Tibial nerve (tissue), 4 donors: ENCODE results near the gene SMIM38.

Source experiments
- EP300 ChIP-seq, 2 donors: sonication (generic); formaldehyde crosslinking; IDR thresholded peaks; one replicate each; pipeline ENCODE4 v1.6.1; 2017; ENCODE audit warnings: antibody characterized with exemption in 2 of 2, mild to moderate bottlenecking in 1 of 2
- POLR2A ChIP-seq, 2 donors: fragments of 450-650 bp; IDR thresholded peaks; one replicate each; pipeline ENCODE4 v1.6.1; 2017; ENCODE audit warnings: antibody characterized with exemption in 2 of 2, mild to moderate bottlenecking in 2 of 2, moderate library complexity in 2 of 2
- TF ChIP-seq, protein P1 (sequence below), 5 experiments: fragments of 200-600 bp in 3 of 5; fragments of 450-650 bp in 2 of 5; sonication (generic) in 3 of 5; IDR thresholded peaks; one replicate each; pipeline ENCODE4 v1.5.1; 2016 to 2019; ENCODE audit warnings: antibody characterized with exemption in 5 of 5, mild to moderate bottlenecking in 3 of 5, moderate library complexity in 2 of 5

DNA sequence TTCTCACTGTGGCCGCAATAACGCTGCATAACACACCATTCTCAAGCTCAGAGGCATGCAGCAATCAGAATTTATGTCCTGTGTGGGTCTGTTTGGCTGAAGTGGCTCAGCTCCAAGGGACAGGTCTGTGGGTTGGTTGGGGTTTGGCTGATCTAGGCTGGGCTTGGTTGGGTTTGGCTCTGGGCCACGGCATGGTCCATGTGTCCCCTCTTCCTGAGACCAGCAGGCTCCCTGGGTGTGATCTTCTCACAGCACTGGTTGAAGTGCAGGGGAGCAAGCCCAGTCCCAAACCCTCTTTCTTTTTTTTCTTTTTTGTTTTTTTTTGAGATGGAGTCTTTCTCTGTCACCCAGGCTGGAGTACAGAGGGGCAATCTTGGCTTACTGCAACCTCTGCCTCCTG is 25.0 kb downstream of the SMIM38 start:
- TF ChIP-seq, protein P1, sequence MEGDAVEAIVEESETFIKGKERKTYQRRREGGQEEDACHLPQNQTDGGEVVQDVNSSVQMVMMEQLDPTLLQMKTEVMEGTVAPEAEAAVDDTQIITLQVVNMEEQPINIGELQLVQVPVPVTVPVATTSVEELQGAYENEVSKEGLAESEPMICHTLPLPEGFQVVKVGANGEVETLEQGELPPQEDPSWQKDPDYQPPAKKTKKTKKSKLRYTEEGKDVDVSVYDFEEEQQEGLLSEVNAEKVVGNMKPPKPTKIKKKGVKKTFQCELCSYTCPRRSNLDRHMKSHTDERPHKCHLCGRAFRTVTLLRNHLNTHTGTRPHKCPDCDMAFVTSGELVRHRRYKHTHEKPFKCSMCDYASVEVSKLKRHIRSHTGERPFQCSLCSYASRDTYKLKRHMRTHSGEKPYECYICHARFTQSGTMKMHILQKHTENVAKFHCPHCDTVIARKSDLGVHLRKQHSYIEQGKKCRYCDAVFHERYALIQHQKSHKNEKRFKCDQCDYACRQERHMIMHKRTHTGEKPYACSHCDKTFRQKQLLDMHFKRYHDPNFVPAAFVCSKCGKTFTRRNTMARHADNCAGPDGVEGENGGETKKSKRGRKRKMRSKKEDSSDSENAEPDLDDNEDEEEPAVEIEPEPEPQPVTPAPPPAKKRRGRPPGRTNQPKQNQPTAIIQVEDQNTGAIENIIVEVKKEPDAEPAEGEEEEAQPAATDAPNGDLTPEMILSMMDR (IDR thresholded peaks at IDR 0.05) = no peak
- TF ChIP-seq POLR2A (IDR thresholded peaks at IDR 0.05) (no peak), EP300 (IDR thresholded peaks at IDR 0.05) (no peak)
